ENCODE measurements around the gene PSMB7. TPM values are rescaled to one million over a fixed set of nuclear protein-coding genes. Genes with fewer than 3 reads are reported as not detected.
A peak's percentile ranks its signal among the peaks of the same experiment; 100 is the strongest.

PSMB7 gene
- total and polyA plus RNA-seq, 11 donors, result 149 to 281 (median 176) TPM

DNA sequence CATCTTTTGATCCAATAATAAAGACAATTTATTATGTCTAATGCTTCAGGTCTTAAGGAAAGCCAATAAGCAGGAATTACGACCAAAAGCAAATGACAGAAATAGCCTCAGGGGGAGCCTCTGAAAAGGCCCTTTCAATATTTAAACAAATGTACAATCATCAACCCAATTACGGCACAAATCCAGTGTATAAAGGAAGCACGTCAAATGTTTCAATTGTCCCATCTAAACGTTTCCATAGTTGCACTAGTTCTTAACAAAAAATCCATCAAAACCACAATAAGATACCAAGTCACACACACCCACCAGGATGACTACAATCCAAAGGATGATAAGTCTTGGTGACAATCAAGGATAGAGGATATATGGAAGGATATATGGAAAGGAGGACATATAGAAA, 41.9 kb downstream of the PSMB7 start:
- no peak for DNase-seq
- Histone ChIP-seq H3K9me3 (peaks cover 0 to 7% (median 0%) of the 10 kb centered on the region in 12 donors), H3K4me1 (peaks cover 0 to 67% (median 41%) of the 10 kb centered on the region in 12 donors), H3K27ac (no peak overlapping the region), H3K36me3 (peaks cover 0 to 11% (median 0%) of the 10 kb centered on the region in 9 donors), H3K27me3 (no peaks in the 10 kb centered on the region), H3K4me3 (no peak overlapping the region)
- intact Hi-C loops (cut with DNase I), result no loop called here
- ATAC-seq, result no peak
- 88 to 96% (median 91%) methylated on average over 4 of the region's 4 CpGs for WGBS, 4 donors
- no peak for TF ChIP-seq POLR2A (IDR thresholded peaks at IDR 0.05)
- TF ChIP-seq, protein P1, sequence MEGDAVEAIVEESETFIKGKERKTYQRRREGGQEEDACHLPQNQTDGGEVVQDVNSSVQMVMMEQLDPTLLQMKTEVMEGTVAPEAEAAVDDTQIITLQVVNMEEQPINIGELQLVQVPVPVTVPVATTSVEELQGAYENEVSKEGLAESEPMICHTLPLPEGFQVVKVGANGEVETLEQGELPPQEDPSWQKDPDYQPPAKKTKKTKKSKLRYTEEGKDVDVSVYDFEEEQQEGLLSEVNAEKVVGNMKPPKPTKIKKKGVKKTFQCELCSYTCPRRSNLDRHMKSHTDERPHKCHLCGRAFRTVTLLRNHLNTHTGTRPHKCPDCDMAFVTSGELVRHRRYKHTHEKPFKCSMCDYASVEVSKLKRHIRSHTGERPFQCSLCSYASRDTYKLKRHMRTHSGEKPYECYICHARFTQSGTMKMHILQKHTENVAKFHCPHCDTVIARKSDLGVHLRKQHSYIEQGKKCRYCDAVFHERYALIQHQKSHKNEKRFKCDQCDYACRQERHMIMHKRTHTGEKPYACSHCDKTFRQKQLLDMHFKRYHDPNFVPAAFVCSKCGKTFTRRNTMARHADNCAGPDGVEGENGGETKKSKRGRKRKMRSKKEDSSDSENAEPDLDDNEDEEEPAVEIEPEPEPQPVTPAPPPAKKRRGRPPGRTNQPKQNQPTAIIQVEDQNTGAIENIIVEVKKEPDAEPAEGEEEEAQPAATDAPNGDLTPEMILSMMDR (IDR thresholded peaks at IDR 0.05), result no peak

DNA sequence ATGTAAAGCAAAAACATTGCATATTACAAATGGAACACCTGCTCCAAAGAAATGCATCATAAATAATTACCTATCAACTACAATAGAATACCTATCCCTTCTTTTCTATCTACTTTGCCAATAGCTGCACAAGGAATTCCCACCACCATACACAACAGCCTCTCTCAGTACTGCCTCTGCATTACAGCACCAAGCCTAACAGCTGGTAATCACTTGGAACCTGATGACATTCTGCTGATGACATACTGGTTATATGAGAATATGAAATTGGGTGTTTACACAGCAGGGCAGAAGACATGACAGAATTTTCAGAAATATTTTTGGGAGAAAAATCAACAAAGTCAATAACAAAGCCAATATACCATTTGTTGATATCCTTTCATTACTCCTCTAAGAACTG, 43.2 kb downstream of the PSMB7 start:
- Histone ChIP-seq H3K9me3 (peaks cover 0 to 7% (median 0%) of the 10 kb centered on the region in 12 donors), H3K27me3 (no peaks in the 10 kb centered on the region), H3K36me3 (peaks cover 0 to 11% (median 0%) of the 10 kb centered on the region in 9 donors), H3K27ac (no peak overlapping the region), H3K4me3 (no peak overlapping the region), H3K4me1 (peaks cover 0 to 62% (median 30%) of the 10 kb centered on the region in 12 donors)
- intact Hi-C loops (cut with DNase I), result no loop called here
- DNase-seq, result no peak
- TF ChIP-seq, protein P1 (IDR thresholded peaks at IDR 0.05), result no peak
- ATAC-seq, result peak in 3 of 4 donors; percentile 27 to 50 (median 37)

DNA sequence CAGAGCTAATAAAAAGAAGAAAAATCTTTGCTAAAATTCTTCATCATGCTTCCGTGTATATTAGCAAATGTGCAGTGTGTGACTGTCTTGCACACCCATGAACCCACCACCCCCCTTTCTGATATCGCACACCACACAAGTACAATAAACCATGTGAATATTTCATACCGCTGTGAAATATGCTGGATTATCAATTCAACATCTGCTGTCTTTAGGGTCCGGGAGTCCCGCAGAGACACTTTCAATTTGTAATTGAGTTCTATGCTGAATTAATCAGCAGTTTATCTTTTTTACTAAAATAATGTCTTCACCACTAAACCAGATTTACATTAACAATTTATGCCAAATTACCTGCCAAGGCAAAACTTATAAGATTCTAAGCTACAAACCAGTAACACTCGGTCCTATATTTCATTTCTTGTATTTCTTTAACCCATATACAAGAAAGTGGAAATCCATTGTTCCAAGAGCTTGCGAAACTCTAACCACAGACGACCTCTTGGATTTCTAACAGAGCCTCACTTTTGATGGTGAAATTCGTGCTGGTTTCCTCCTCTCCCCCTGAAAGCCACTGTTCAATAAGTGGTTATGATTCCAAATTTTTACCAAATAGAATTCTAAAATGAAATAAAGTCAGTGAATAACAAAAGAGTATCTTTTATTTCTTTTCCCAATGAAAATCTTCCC, 44.2 kb downstream of the PSMB7 start:
- TF ChIP-seq POLR2A (IDR thresholded peaks at IDR 0.05), result no peak
- TF ChIP-seq, protein P1 (IDR thresholded peaks at IDR 0.05), result no peak
- no peak overlapping the region for H3K27ac ChIP-seq
- no peaks in the 10 kb centered on the region for H3K27me3 ChIP-seq
- no peak for ATAC-seq
- H3K36me3 ChIP-seq, result peaks cover 0 to 17% (median 0%) of the 10 kb centered on the region in 9 donors
- no peak overlapping the region for H3K4me3 ChIP-seq
- WGBS, 4 donors, result 88 to 90% (median 89%) methylated on average over 9 of the region's 9 CpGs
- intact Hi-C loops (cut with DNase I), result no loop called here
- H3K9me3 ChIP-seq, result peaks cover 0 to 7% (median 0%) of the 10 kb centered on the region in 12 donors
- peaks cover 0 to 58% (median 25%) of the 10 kb centered on the region in 12 donors for H3K4me1 ChIP-seq
- no peak for DNase-seq

GRCh38 chr9:124369231-124369797, 45.9 kb downstream of the PSMB7 start:
- peak in 2 of 4 donors; percentile 27 for ATAC-seq
- H3K27ac ChIP-seq, result no peak overlapping the region
- 49 to 58% (median 53%) methylated on average over 9 of the region's 9 CpGs for WGBS, 4 donors
- DNase-seq, result no peak
- intact Hi-C loops (cut with DNase I), result no loop called here
- no peaks in the 10 kb centered on the region for H3K27me3 ChIP-seq
- peaks cover 0 to 17% (median 0%) of the 10 kb centered on the region in 9 donors for H3K36me3 ChIP-seq
- H3K9me3 ChIP-seq, result peaks cover 0 to 7% (median 0%) of the 10 kb centered on the region in 12 donors
- peaks cover 0 to 52% (median 24%) of the 10 kb centered on the region in 12 donors for H3K4me1 ChIP-seq
- TF ChIP-seq, protein P1 (IDR thresholded peaks at IDR 0.05), result no peak
- TF ChIP-seq POLR2A (IDR thresholded peaks at IDR 0.05), result no peak
- H3K4me3 ChIP-seq, result no peak overlapping the region

Data from heart left ventricle (tissue), 16 donors.